Stimulated activated CD8-positive, alpha-beta memory T cell treated with anti-CD3 and anti-CD28 coated beads, Interleukin-7, amount 100 ng/mL, for 24 hours (primary cell): ENCODE measurements around the gene DYNC2LI1.

Experiments
- DNase-seq: peaks from one replicate; pipeline ENCODE4 v3.0.0-alpha.2; 2020; ENCODE audit warnings: low read depth

DYNC2LI1 gene

GRCh38 chr2:43846140-43846793 lies 72.4 kb downstream of the DYNC2LI1 start:
- no peak for DNase-seq

- DNase-seq, result no peak
Measured at GRCh38 chr2:43848214-43848613, 74.4 kb downstream of the DYNC2LI1 start.

GRCh38 chr2:43851011-43851980 lies 77.5 kb downstream of the DYNC2LI1 start:
- no peak for DNase-seq

- DNase-seq, result no peak
Measured at GRCh38 chr2:43852196-43852730, 78.4 kb downstream of the DYNC2LI1 start.

GRCh38 chr2:43853141-43854081 lies 79.6 kb downstream of the DYNC2LI1 start:
- DNase-seq, result no peak

- no peak for DNase-seq
Measured at GRCh38 chr2:43854671-43855070, 80.8 kb downstream of the DYNC2LI1 start.

GRCh38 chr2:43855292-43855691 lies 81.5 kb downstream of the DYNC2LI1 start:
- no peak for DNase-seq
